Esophagus muscularis mucosa (tissue), 4 donors: Measurements from ENCODE around the gene TMEM8B.

ENCODE experiments used
- EP300 ChIP-seq: sonication (generic); formaldehyde crosslinking; IDR thresholded peaks from one replicate; pipeline ENCODE4 v1.6.1; 2017; ENCODE audit warnings: antibody characterized with exemption
- POLR2AphosphoS5 ChIP-seq, 2 donors: sonication (generic); formaldehyde crosslinking; IDR thresholded peaks; one replicate each; pipeline ENCODE4 v1.6.1; 2017; ENCODE audit warnings: antibody characterized with exemption in 2 of 2
- TF ChIP-seq, protein P1 (sequence below), 3 experiments: fragments of 200-600 bp in 2 of 3; fragments of 450-650 bp in 1 of 3; sonication (generic) in 2 of 3; IDR thresholded peaks; one replicate each; pipeline ENCODE4 v1.5.1; 2017 to 2019; ENCODE audit warnings: antibody characterized with exemption in 3 of 3, mild to moderate bottlenecking in 2 of 3, moderate library complexity in 1 of 3

DNA sequence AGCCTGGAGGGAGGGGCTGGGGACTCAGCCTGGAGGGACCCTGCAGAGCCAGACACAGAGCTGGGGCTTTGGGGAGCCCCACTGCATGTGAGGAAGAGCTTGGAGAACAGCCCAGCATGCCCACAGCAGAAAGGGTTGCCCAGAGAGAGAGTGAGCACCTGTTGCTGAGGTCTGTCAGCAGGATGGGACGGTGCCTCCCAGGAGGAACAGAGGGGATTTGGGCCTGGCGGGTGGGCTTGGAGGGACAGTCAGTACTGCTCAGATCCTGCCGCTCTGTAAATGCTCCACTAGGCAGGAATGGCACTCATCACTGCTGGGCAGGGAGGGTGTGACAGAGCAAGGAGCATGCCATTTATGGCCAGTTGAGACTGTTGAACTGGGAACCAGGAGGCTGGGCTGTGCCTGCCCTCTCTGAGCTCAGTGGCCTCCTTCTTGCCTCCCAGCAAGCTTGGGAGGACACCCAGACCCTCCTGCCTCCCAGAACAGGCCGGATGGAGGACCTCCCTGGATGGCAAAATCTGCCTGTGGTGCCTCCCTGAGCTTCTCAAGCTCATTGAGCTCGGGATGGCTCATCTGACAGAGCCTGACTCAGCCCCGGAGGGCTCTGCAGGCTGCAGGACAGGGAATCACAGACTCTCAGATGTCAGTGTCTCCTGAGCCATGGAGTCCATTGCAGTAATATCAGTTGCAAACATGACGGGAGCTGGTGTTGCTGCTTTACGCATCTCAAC, 76.2 kb downstream of the TMEM8B start:
- TF ChIP-seq, protein P1, sequence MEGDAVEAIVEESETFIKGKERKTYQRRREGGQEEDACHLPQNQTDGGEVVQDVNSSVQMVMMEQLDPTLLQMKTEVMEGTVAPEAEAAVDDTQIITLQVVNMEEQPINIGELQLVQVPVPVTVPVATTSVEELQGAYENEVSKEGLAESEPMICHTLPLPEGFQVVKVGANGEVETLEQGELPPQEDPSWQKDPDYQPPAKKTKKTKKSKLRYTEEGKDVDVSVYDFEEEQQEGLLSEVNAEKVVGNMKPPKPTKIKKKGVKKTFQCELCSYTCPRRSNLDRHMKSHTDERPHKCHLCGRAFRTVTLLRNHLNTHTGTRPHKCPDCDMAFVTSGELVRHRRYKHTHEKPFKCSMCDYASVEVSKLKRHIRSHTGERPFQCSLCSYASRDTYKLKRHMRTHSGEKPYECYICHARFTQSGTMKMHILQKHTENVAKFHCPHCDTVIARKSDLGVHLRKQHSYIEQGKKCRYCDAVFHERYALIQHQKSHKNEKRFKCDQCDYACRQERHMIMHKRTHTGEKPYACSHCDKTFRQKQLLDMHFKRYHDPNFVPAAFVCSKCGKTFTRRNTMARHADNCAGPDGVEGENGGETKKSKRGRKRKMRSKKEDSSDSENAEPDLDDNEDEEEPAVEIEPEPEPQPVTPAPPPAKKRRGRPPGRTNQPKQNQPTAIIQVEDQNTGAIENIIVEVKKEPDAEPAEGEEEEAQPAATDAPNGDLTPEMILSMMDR (IDR thresholded peaks at IDR 0.05), result no peak
- TF ChIP-seq POLR2AphosphoS5 (IDR thresholded peaks at IDR 0.05) (no peak), EP300 (no peak)
